Neural progenitor cell (in vitro differentiated cells): ENCODE results near the gene ANKRD33.

ENCODE experiments used
- EZH2 ChIP-seq: fragments of 200-600 bp; sonication (generic); IDR thresholded peaks from 2 replicates; pipeline ENCODE4 v1.6.1; 2017; ENCODE audit warnings: antibody characterized with exemption, mild to moderate bottlenecking, moderate library complexity
- TF ChIP-seq, protein P1 (sequence below): fragments of 200-600 bp; sonication (generic); IDR thresholded peaks from 2 replicates; pipeline ENCODE4 v1.5.1; 2017; ENCODE audit warnings: antibody characterized with exemption, mild to moderate bottlenecking

DNA sequence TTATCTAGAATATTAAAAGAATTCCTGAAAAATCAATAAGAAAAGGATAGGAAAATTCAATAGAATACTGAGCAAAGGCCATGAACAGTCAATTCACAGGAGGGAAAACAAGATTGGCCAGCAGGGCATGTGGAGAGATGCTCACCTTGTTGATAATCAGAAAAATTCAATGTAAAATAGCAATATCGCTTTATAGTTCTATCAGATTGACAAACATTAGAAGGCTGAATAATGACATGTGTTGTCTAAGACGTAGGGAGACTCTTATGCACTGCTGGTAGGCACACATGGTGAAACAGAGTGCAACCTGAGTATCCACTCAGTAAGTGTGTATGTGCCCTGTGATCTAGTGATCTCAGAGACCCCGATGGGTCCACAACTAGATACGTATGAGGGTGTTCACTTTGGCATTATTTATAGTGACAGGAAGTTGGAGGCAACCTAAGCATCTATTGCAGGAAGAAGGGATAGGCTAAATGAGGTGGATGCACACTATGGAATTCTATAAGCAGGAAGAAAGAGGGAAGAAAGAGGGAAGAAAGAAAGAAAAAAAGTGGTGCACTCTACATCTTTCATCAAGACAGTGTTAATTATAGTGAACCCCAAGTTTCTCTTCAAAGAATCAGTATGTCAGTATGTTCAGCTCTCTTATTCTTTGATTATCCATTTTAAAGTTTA lies 3.8 kb upstream of the ANKRD33 start:
- TF ChIP-seq, protein P1, sequence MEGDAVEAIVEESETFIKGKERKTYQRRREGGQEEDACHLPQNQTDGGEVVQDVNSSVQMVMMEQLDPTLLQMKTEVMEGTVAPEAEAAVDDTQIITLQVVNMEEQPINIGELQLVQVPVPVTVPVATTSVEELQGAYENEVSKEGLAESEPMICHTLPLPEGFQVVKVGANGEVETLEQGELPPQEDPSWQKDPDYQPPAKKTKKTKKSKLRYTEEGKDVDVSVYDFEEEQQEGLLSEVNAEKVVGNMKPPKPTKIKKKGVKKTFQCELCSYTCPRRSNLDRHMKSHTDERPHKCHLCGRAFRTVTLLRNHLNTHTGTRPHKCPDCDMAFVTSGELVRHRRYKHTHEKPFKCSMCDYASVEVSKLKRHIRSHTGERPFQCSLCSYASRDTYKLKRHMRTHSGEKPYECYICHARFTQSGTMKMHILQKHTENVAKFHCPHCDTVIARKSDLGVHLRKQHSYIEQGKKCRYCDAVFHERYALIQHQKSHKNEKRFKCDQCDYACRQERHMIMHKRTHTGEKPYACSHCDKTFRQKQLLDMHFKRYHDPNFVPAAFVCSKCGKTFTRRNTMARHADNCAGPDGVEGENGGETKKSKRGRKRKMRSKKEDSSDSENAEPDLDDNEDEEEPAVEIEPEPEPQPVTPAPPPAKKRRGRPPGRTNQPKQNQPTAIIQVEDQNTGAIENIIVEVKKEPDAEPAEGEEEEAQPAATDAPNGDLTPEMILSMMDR: no peak
- TF ChIP-seq EZH2: no peak
